ENCODE measurements around the gene TNS1. TPM values are rescaled to one million over a fixed set of nuclear protein-coding genes. Genes with fewer than 3 reads are reported as not detected.

TNS1 gene
- total RNA-seq, 1 donor from 2014 or later = 54.5 TPM

DNA sequence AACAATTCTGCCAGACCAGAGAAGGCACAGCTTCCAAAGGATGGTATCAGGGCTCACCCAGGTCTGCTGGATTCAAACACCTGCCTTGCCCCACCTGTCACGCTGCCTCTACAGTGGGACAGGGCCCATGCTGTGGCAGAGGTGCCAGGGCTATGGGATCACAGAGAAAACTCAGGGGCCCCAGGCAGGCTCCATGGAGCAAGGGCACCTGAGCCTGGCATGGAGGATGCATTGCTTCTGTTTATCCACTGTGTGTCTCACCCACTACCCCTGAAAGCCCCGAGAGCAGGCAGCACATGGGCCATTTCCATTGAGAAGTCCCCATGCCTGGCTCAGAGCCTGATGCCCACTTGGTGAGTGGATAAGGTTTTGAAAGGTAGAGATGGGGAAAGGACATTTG lies 76.0 kb downstream of the TNS1 start:
- no peaks in the 10 kb centered on the region for H3K36me3 ChIP-seq (ENCODE audit: control insufficient read depth, insufficient read depth, low read length)
- H3K27me3 ChIP-seq (ENCODE audit: control insufficient read depth, insufficient read depth, low read length) = no peaks in the 10 kb centered on the region
- no peak overlapping the region for H3K4me3 ChIP-seq (ENCODE audit: low read depth, low read length)
- no peak for DNase-seq (ENCODE audit: low read depth)
- TF ChIP-seq, protein P1, sequence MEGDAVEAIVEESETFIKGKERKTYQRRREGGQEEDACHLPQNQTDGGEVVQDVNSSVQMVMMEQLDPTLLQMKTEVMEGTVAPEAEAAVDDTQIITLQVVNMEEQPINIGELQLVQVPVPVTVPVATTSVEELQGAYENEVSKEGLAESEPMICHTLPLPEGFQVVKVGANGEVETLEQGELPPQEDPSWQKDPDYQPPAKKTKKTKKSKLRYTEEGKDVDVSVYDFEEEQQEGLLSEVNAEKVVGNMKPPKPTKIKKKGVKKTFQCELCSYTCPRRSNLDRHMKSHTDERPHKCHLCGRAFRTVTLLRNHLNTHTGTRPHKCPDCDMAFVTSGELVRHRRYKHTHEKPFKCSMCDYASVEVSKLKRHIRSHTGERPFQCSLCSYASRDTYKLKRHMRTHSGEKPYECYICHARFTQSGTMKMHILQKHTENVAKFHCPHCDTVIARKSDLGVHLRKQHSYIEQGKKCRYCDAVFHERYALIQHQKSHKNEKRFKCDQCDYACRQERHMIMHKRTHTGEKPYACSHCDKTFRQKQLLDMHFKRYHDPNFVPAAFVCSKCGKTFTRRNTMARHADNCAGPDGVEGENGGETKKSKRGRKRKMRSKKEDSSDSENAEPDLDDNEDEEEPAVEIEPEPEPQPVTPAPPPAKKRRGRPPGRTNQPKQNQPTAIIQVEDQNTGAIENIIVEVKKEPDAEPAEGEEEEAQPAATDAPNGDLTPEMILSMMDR (IDR thresholded peaks at IDR 0.05; ENCODE audit: insufficient read depth, low read length, poor library complexity, severe bottlenecking) = no peak

DNA sequence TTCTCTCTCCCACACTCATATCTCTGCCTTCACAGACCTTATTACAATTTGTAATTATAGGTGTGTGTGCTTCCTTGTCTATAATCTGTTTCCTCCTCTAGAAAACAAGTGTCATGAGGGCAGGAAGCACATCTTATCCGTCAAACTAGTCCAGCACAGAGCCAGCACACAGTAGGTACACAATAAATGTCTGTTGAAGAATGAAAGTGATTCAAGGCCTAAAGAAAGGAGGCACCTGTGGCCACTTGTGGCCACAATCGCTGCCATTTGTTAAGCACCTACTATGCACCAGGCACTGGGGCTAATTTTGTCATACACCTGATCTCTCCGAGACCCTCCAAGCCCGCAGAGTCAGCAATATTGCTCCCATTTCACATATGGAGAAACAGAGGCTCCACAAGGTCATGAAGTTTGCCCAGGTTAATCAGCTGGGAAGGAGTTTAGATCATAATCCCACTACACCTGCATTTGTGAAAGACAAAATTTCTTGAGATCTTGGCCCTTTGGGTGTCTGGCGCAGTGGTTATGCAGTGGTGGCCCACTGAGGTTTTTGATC lies 78.4 kb downstream of the TNS1 start:
- no peaks in the 10 kb centered on the region for H3K27me3 ChIP-seq (ENCODE audit: control insufficient read depth, insufficient read depth, low read length)
- no peaks in the 10 kb centered on the region for H3K36me3 ChIP-seq (ENCODE audit: control insufficient read depth, insufficient read depth, low read length)

DNA sequence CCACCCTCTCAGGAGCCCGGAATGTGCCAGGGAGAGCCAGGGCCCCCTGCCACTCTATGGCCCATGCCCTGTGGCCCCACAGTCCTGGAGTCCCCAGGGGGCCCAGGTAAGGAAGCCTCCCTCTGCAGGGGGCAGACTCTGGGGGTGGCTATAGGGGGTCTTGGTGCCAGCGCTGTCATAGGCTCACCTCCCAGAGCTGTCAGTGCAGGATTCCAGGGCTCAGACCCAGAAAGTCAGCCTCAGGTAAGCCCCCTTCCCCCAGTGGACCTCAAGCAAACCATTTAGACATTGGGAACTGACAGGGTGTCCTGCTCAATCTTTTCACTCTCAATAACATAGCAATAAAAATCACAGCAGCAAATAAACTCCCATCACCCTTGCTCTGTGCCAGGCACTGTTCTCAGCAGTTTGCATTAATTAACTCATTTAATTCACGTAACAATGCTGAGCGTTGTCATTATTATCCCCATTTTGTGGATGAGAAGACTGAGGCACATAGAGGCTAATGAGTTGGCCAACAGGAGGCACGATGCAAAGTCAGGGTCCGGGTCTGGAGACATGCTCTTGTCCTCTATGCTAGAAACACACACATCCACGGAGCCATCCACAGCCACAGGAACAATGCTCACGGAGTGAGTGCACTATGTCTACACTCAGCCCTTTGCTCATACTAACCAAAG lies 79.6 kb downstream of the TNS1 start:
- DNase-seq (ENCODE audit: low read depth) = no peak
- TF ChIP-seq, protein P1 (IDR thresholded peaks at IDR 0.05; ENCODE audit: insufficient read depth, low read length, poor library complexity, severe bottlenecking) = no peak
- H3K27me3 ChIP-seq (ENCODE audit: control insufficient read depth, insufficient read depth, low read length) = no peaks in the 10 kb centered on the region
- no peaks in the 10 kb centered on the region for H3K36me3 ChIP-seq (ENCODE audit: control insufficient read depth, insufficient read depth, low read length)
- no peak overlapping the region for H3K4me3 ChIP-seq (ENCODE audit: low read depth, low read length)

More for the DNA sequence above, 78.4 kb downstream of the TNS1 start:
- TF ChIP-seq, protein P1 (IDR thresholded peaks at IDR 0.05; ENCODE audit: insufficient read depth, low read length, poor library complexity, severe bottlenecking) = no peak
- H3K4me3 ChIP-seq (ENCODE audit: low read depth, low read length) = no peak overlapping the region
- DNase-seq (ENCODE audit: low read depth) = no peak

- TF ChIP-seq, protein P1 (IDR thresholded peaks at IDR 0.05; ENCODE audit: insufficient read depth, low read length, poor library complexity, severe bottlenecking) = peak; percentile 23
- Histone ChIP-seq H3K27me3 (ENCODE audit: control insufficient read depth, insufficient read depth, low read length) (no peaks in the 10 kb centered on the region), H3K36me3 (ENCODE audit: control insufficient read depth, insufficient read depth, low read length) (no peaks in the 10 kb centered on the region), H3K4me3 (ENCODE audit: low read depth, low read length) (no peak overlapping the region)
- no peak for DNase-seq (ENCODE audit: low read depth)
Observed at GRCh38 chr2:217922101-217923006, 80.4 kb downstream of the TNS1 start.

DNA sequence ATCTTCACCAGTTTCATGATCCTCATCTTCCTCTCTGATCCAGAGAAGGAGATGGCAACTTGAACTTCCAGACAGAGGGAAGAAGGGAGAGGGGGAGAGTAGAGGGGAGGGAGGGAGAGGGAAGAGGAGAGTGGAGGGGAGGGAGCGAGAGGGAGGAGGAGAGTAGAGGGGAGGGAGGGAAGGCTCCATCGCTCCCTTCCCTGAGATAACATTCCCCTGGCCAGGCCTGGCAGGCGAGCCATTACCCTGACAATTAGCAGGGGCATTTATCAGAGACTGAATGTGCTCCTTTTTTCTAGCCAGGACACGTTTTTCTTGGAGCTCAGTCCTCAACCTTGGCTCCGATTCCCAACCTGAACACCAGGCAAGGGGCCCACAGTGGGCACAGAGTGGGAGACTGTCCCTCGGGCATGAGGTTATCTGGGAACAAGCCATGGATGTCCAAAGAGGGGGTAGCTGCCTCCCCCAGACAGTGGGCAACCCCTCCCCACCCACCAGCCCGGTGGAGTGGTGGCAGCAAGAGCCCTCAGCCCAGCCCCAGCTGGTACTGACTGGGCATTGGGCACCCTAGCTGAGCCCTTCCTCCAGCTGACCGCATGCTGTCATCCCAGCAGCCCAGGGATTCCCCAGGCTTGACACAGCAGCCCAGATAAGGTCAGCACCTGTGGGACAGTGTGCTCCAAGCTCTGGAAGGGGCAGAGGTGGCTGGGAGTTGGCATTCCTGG lies 81.8 kb downstream of the TNS1 start:
- H3K27me3 ChIP-seq (ENCODE audit: control insufficient read depth, insufficient read depth, low read length) = no peaks in the 10 kb centered on the region
- H3K36me3 ChIP-seq (ENCODE audit: control insufficient read depth, insufficient read depth, low read length) = no peaks in the 10 kb centered on the region
- DNase-seq (ENCODE audit: low read depth) = no peak
- no peak overlapping the region for H3K4me3 ChIP-seq (ENCODE audit: low read depth, low read length)
- TF ChIP-seq, protein P1 (IDR thresholded peaks at IDR 0.05; ENCODE audit: insufficient read depth, low read length, poor library complexity, severe bottlenecking) = no peak

All from kidney epithelial cell (primary cell).